Hematopoietic multipotent progenitor cell treated with erythropoietin and hydrocortisone succinate and interleukin-3 and kit ligand, for 4 days (in vitro differentiated cells): ENCODE data around the gene PPP4R2.

Source experiments
- DNase-seq: peaks from one replicate; pipeline ENCODE4 v3.0.0-alpha.2; 2015

Gene PPP4R2

GRCh38 chr3:72996473-72997333 is at the start of gene PPP4R2:
TSS of gene PPP4R2 (plus strand) at chr3:72996811. CDS start at chr3:72997038, 227 bp downstream.
- DNase-seq = peak; percentile 95

- no peak for DNase-seq
These were observed 48.7 kb upstream of the PPP4R2 start for GRCh38 chr3:72947715-72948490.

GRCh38 chr3:72949016-72949415 is 47.6 kb upstream of the PPP4R2 start:
- no peak for DNase-seq

GRCh38 chr3:72950372-72950771 is 46.2 kb upstream of the PPP4R2 start:
- no peak for DNase-seq

- DNase-seq = no peak
These were observed 45.8 kb upstream of the PPP4R2 start for GRCh38 chr3:72950801-72951200.

- no peak for DNase-seq
These were observed 45.3 kb upstream of the PPP4R2 start for GRCh38 chr3:72951259-72951722.

GRCh38 chr3:72953325-72953956 is 43.2 kb upstream of the PPP4R2 start:
- peak; percentile 44 for DNase-seq

GRCh38 chr3:72957297-72957696 is 39.3 kb upstream of the PPP4R2 start:
- no peak for DNase-seq

GRCh38 chr3:72959336-72959735 is 37.3 kb upstream of the PPP4R2 start:
- no peak for DNase-seq

- peak; percentile 36 for DNase-seq
These were observed 35.6 kb upstream of the PPP4R2 start for GRCh38 chr3:72960812-72961518.

- DNase-seq = no peak
These were observed 34.9 kb upstream of the PPP4R2 start for GRCh38 chr3:72961752-72962151.

- DNase-seq = no peak
These were observed 34.3 kb upstream of the PPP4R2 start for GRCh38 chr3:72962317-72962716.

GRCh38 chr3:72964633-72965032 is 32.0 kb upstream of the PPP4R2 start:
- no peak for DNase-seq

- no peak for DNase-seq
These were observed 28.3 kb upstream of the PPP4R2 start for GRCh38 chr3:72968266-72968664.

- no peak for DNase-seq
These were observed 26.8 kb upstream of the PPP4R2 start for GRCh38 chr3:72969766-72970165.

GRCh38 chr3:72970942-72971341 is 25.7 kb upstream of the PPP4R2 start:
- DNase-seq = peak; percentile 19

- DNase-seq = no peak
These were observed 23.9 kb upstream of the PPP4R2 start for GRCh38 chr3:72972706-72973030.

- DNase-seq = no peak
These were observed 23.4 kb upstream of the PPP4R2 start for GRCh38 chr3:72973031-72973723.

GRCh38 chr3:72973786-72974185 is 22.8 kb upstream of the PPP4R2 start:
- DNase-seq = no peak

GRCh38 chr3:72974956-72975355 is 21.7 kb upstream of the PPP4R2 start:
- DNase-seq = no peak

- no peak for DNase-seq
These were observed 20.3 kb upstream of the PPP4R2 start for GRCh38 chr3:72976281-72976741.
